HFF-Myc (cell line): Measurements from ENCODE around the gene SIGLEC1.

Experiments used
- DNase-seq: peaks from one replicate; pipeline ENCODE4 v3.0.0-alpha.2; 2011; ENCODE audit warnings: low read depth; ENCODE audit errors: extremely low read depth
- H3K4me3 ChIP-seq: replicated peaks from 2 replicates; pipeline ENCODE4 v1.5.1; 2011; ENCODE audit warnings: low read depth, mild to moderate bottlenecking, control low read depth, low read length
- CTCF ChIP-seq: IDR thresholded peaks from 2 replicates; pipeline ENCODE4 v1.5.1; 2012; ENCODE audit warnings: mild to moderate bottlenecking, low read depth, low read length, control low read depth; ENCODE audit errors: missing control alignments

Gene SIGLEC1

GRCh38 chr20:3674995-3675900 is 37.2 kb downstream of the SIGLEC1 start:
- H3K4me3 ChIP-seq, result no peak overlapping the region
- TF ChIP-seq CTCF, result no peak
- no peak for DNase-seq

- H3K4me3 ChIP-seq, result no peak overlapping the region
- no peak for DNase-seq
- TF ChIP-seq CTCF, result no peak
Observed at GRCh38 chr20:3674447-3674846, 38.0 kb downstream of the SIGLEC1 start.

GRCh38 chr20:3673221-3674070 is 39.0 kb downstream of the SIGLEC1 start:
- H3K4me3 ChIP-seq, result no peak overlapping the region
- no peak for TF ChIP-seq CTCF
- DNase-seq, result no peak

DNA sequence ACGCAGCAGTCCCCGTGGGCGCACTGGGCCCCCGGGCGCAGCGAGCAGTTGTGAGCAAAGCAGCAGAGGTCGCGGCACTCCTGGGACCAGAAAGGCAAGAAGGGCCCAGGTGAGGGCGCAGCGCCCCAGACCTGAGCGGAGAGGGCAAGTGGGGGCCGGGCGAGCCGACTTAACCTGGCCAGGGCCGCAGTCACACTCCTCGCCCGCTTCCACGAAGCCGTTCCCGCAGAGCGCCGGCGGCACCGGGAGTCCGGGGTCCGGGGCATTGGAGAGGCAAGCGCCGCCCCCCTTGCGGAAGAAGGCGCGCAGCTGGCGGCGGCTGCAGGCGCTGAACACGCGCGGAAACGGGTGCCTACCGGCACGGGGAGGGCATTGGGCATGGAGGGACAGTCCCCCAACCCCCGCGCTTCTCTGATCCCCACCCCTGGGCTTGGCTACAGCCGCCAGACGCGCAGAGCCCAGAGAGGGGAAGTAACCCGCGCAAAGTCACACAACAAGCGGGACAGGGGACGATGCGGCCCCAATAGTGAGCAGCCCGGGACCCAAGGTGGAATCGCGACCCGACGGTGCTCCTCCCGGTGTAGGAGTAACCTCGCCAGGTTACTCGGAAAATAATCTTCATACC is 39.7 kb downstream of the SIGLEC1 start:
- DNase-seq, result no peak
- H3K4me3 ChIP-seq, result no peak overlapping the region
- no peak for TF ChIP-seq CTCF

GRCh38 chr20:3671986-3672546 is 40.3 kb downstream of the SIGLEC1 start:
- no peak for DNase-seq
- H3K4me3 ChIP-seq, result no peak overlapping the region
- no peak for TF ChIP-seq CTCF

- H3K4me3 ChIP-seq, result no peak overlapping the region
- TF ChIP-seq CTCF, result no peak
- no peak for DNase-seq
Observed at GRCh38 chr20:3670945-3671344, 41.5 kb downstream of the SIGLEC1 start.
